ENCODE measurements around the gene MBD5.
"Not testable (repeated sequence)": the region's sequence is repeated elsewhere in the genome, so short reads cannot be mapped to it uniquely, and the experiment has no call there.

MBD5 gene

DNA sequence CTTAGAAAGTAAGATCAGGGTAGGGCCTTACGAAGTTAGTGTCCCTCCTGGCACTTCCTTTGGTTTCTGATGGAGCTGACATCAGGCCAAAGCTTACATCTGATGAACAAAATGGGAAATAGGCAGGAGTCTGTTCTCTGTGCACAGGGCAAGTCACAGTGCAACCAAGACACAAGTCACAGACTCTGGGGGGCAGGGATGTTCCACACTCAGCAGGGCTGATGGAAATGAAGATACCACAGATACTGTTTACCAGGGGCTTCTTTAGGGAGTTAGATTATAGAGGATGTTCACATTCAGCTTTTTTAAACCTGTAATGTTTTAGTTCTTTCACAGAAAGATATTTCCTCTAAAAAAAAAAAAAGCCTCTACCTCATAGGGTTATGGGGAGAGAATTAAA is 517.5 kb downstream of the MBD5 start:
- peak; percentile 50; the same call in 1 of the 3 replicates for ATAC-seq (ENCODE audit: insufficient read depth, low read depth)
- TF ChIP-seq, protein P1, sequence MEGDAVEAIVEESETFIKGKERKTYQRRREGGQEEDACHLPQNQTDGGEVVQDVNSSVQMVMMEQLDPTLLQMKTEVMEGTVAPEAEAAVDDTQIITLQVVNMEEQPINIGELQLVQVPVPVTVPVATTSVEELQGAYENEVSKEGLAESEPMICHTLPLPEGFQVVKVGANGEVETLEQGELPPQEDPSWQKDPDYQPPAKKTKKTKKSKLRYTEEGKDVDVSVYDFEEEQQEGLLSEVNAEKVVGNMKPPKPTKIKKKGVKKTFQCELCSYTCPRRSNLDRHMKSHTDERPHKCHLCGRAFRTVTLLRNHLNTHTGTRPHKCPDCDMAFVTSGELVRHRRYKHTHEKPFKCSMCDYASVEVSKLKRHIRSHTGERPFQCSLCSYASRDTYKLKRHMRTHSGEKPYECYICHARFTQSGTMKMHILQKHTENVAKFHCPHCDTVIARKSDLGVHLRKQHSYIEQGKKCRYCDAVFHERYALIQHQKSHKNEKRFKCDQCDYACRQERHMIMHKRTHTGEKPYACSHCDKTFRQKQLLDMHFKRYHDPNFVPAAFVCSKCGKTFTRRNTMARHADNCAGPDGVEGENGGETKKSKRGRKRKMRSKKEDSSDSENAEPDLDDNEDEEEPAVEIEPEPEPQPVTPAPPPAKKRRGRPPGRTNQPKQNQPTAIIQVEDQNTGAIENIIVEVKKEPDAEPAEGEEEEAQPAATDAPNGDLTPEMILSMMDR (IDR thresholded peaks at IDR 0.05; ENCODE audit: borderline replicate concordance, extremely low read depth, low read length, poor library complexity, severe bottlenecking) = no peak
- no peak for TF ChIP-seq EZH2 (IDR thresholded peaks at IDR 0.05; ENCODE audit: borderline replicate concordance, low read depth, low read length, severe bottlenecking)
- Histone ChIP-seq H3K27me3 (ENCODE audit: insufficient read depth, low read length, poor library complexity) (no peaks in the 10 kb centered on the region), H3K4me1 (ENCODE audit: insufficient read depth, low read length) (no peaks in the 10 kb centered on the region), H3K9me3 (ENCODE audit: insufficient read depth, low read length, severe bottlenecking) (no peaks in the 10 kb centered on the region), H3K9ac (ENCODE audit: low read depth, low read length) (no peak overlapping the region), H3K4me2 (ENCODE audit: insufficient read depth, low read length) (no peak overlapping the region), H2AFZ (ENCODE audit: low read depth, low read length) (no peak overlapping the region), H3K36me3 (ENCODE audit: insufficient read depth, low read length) (no peaks in the 10 kb centered on the region), H3K4me3 (ENCODE audit: low read depth in 1 of 2, low read length in 2 of 2) (no peak overlapping the region), H3K79me2 (ENCODE audit: insufficient read depth, low read length) (no peaks in the 10 kb centered on the region), H4K20me1 (ENCODE audit: insufficient read depth, low read length) (no peaks in the 10 kb centered on the region), H3K27ac (ENCODE audit: low read length) (no peak overlapping the region)
- no peak for DNase-seq

GRCh38 chr2:148540022-148540421 is 519.1 kb downstream of the MBD5 start:
- H3K4me3 ChIP-seq (ENCODE audit: low read depth in 1 of 2, low read length in 2 of 2) = no peak overlapping the region
- 0 out of 3 replicates have a peak, but pooled peaks have one; percentile 56 for ATAC-seq (ENCODE audit: insufficient read depth, low read depth)
- H2AFZ ChIP-seq (ENCODE audit: low read depth, low read length) = no peak overlapping the region
- no peaks in the 10 kb centered on the region for H4K20me1 ChIP-seq (ENCODE audit: insufficient read depth, low read length)
- H3K27me3 ChIP-seq (ENCODE audit: insufficient read depth, low read length, poor library complexity) = no peaks in the 10 kb centered on the region
- no peaks in the 10 kb centered on the region for H3K9me3 ChIP-seq (ENCODE audit: insufficient read depth, low read length, severe bottlenecking)
- no peaks in the 10 kb centered on the region for H3K4me1 ChIP-seq (ENCODE audit: insufficient read depth, low read length)
- no peak for DNase-seq
- no peaks in the 10 kb centered on the region for H3K79me2 ChIP-seq (ENCODE audit: insufficient read depth, low read length)
- no peaks in the 10 kb centered on the region for H3K36me3 ChIP-seq (ENCODE audit: insufficient read depth, low read length)
- no peak overlapping the region for H3K4me2 ChIP-seq (ENCODE audit: insufficient read depth, low read length)
- H3K27ac ChIP-seq (ENCODE audit: low read length) = no peak overlapping the region
- TF ChIP-seq, protein P1 (IDR thresholded peaks at IDR 0.05; ENCODE audit: borderline replicate concordance, extremely low read depth, low read length, poor library complexity, severe bottlenecking) = no peak
- no peak for TF ChIP-seq EZH2 (IDR thresholded peaks at IDR 0.05; ENCODE audit: borderline replicate concordance, low read depth, low read length, severe bottlenecking)
- H3K9ac ChIP-seq (ENCODE audit: low read depth, low read length) = no peak overlapping the region

DNA sequence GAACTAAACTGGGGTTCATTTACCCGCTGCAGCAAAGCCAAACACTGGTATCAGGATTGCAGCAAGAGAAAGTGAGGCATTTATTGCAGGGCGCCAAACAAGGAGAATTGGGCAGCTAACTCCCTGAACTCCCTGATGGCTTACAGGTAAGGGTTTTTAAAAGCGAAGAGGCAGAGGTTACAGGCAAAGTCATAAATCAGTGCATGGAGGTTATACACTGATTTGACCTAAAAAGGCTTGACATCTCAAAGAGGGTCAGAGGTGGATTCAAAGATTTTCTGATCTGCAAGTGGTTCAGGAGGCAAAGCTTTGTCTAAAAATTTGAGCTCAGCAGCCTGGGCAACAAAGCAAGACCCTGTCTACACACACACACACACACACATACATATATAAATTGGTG is 520.9 kb downstream of the MBD5 start:
- TF ChIP-seq, protein P1 (IDR thresholded peaks at IDR 0.05; ENCODE audit: borderline replicate concordance, extremely low read depth, low read length, poor library complexity, severe bottlenecking) = no peak
- no peak for TF ChIP-seq EZH2 (IDR thresholded peaks at IDR 0.05; ENCODE audit: borderline replicate concordance, low read depth, low read length, severe bottlenecking)
- no peaks in the 10 kb centered on the region for H3K36me3 ChIP-seq (ENCODE audit: insufficient read depth, low read length)
- H3K4me1 ChIP-seq (ENCODE audit: insufficient read depth, low read length) = peaks cover 13% of the 10 kb centered on the region
- H3K9ac ChIP-seq (ENCODE audit: low read depth, low read length) = no peak overlapping the region
- ATAC-seq (ENCODE audit: insufficient read depth, low read depth) (no peak), DNase-seq (no peak)
- H3K27me3 ChIP-seq (ENCODE audit: insufficient read depth, low read length, poor library complexity) = no peaks in the 10 kb centered on the region
- H3K9me3 ChIP-seq (ENCODE audit: insufficient read depth, low read length, severe bottlenecking) = no peaks in the 10 kb centered on the region
- no peaks in the 10 kb centered on the region for H4K20me1 ChIP-seq (ENCODE audit: insufficient read depth, low read length)
- H2AFZ ChIP-seq (ENCODE audit: low read depth, low read length) = no peak overlapping the region
- no peak overlapping the region for H3K4me3 ChIP-seq (ENCODE audit: low read depth in 1 of 2, low read length in 2 of 2)
- no peak overlapping the region for H3K27ac ChIP-seq (ENCODE audit: low read length)
- H3K79me2 ChIP-seq (ENCODE audit: insufficient read depth, low read length) = no peaks in the 10 kb centered on the region
- H3K4me2 ChIP-seq (ENCODE audit: insufficient read depth, low read length) = no peak overlapping the region

GRCh38 chr2:148542614-148543013 is 521.7 kb downstream of the MBD5 start:
- peaks cover 15% of the 10 kb centered on the region for H3K4me1 ChIP-seq (ENCODE audit: insufficient read depth, low read length)
- no peak overlapping the region for H3K4me3 ChIP-seq (ENCODE audit: low read depth in 1 of 2, low read length in 2 of 2)
- DNase-seq (no peak), ATAC-seq (ENCODE audit: insufficient read depth, low read depth) (no peak)
- no peaks in the 10 kb centered on the region for H3K9me3 ChIP-seq (ENCODE audit: insufficient read depth, low read length, severe bottlenecking)
- H3K4me2 ChIP-seq (ENCODE audit: insufficient read depth, low read length) = no peak overlapping the region
- H3K9ac ChIP-seq (ENCODE audit: low read depth, low read length) = no peak overlapping the region
- H3K27ac ChIP-seq (ENCODE audit: low read length) = no peak overlapping the region
- no peak overlapping the region for H2AFZ ChIP-seq (ENCODE audit: low read depth, low read length)
- H3K79me2 ChIP-seq (ENCODE audit: insufficient read depth, low read length) = no peaks in the 10 kb centered on the region
- no peaks in the 10 kb centered on the region for H4K20me1 ChIP-seq (ENCODE audit: insufficient read depth, low read length)
- no peak for TF ChIP-seq EZH2 (IDR thresholded peaks at IDR 0.05; ENCODE audit: borderline replicate concordance, low read depth, low read length, severe bottlenecking)
- TF ChIP-seq, protein P1 (IDR thresholded peaks at IDR 0.05; ENCODE audit: borderline replicate concordance, extremely low read depth, low read length, poor library complexity, severe bottlenecking) = no peak
- H3K36me3 ChIP-seq (ENCODE audit: insufficient read depth, low read length) = no peaks in the 10 kb centered on the region
- H3K27me3 ChIP-seq (ENCODE audit: insufficient read depth, low read length, poor library complexity) = no peaks in the 10 kb centered on the region

DNA sequence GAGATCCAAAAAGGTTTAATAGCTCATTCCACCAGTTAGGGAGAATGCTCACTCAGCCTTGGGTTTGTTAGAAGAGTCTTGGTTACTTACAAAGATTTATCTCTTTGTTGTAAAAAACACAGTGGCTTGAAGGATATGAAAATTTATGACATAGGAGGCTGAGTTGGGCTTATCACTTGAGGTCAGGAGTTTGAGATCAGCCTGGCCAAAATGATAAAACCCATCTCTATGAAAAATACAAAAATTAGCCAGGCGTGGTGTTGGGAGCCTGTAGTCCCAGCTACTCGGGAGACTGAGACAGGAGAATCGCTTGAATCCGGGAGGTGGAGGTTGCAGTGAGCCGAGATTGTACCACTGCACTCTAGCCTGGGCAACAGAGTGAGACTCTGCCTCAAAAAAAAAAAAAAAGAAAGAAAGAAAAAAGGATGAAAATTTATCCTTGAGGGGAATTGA is 522.2 kb downstream of the MBD5 start:
- H3K27me3 ChIP-seq (ENCODE audit: insufficient read depth, low read length, poor library complexity); H4K20me1 ChIP-seq (ENCODE audit: insufficient read depth, low read length); H3K4me2 ChIP-seq (ENCODE audit: insufficient read depth, low read length); H3K4me3 ChIP-seq (ENCODE audit: low read depth in 1 of 2, low read length in 2 of 2); H3K36me3 ChIP-seq (ENCODE audit: insufficient read depth, low read length); H3K9ac ChIP-seq (ENCODE audit: low read depth, low read length); ATAC-seq (ENCODE audit: insufficient read depth, low read depth); DNase-seq; H3K9me3 ChIP-seq (ENCODE audit: insufficient read depth, low read length, severe bottlenecking); H3K79me2 ChIP-seq (ENCODE audit: insufficient read depth, low read length); H2AFZ ChIP-seq (ENCODE audit: low read depth, low read length); H3K27ac ChIP-seq (ENCODE audit: low read length): not testable (repeated sequence)
- H3K4me1 ChIP-seq (ENCODE audit: insufficient read depth, low read length) = peaks cover 15% of the 10 kb centered on the region
